Keratinocyte (primary cell): Measurements from ENCODE around the gene VAT1L. TPM values are rescaled to one million over a fixed set of nuclear protein-coding genes. Genes with fewer than 3 reads are reported as not detected.

Experiments
- DNase-seq: peaks from one replicate; pipeline ENCODE4 v3.0.0-alpha.2; 2011; ENCODE audit warnings: low read depth, missing footprints, low spot score
- FAIRE-seq: peaks from 2 replicates; lab custom pipeline; 2011; peaks lifted over from hg19 to GRCh38; lab: Jason Lieb, UNC
- H2AFZ ChIP-seq: 2 replicates; pipeline ENCODE4 v1.6.0; 2012; ENCODE audit warnings: low read length, control low read depth, inconsistent platforms; ENCODE audit not compliant: control insufficient read depth
- H3K27ac ChIP-seq: 2 replicates; pipeline ENCODE4 v1.5.1; 2011; ENCODE audit warnings: low read length; ENCODE audit not compliant: control insufficient read depth, insufficient read depth
- H3K27me3 ChIP-seq: 3 replicates; pipeline ENCODE4 v1.6.0; 2011; ENCODE audit warnings: low read length; ENCODE audit not compliant: control insufficient read depth, insufficient read depth; ENCODE audit errors: extremely low read depth
- H3K36me3 ChIP-seq, 2 experiments: 2 replicates in 1 of 2; 3 replicates in 1 of 2; pipeline ENCODE4 v1.5.1; 2011; ENCODE audit warnings: low read length in 2 of 2, mild to moderate bottlenecking in 1 of 2; ENCODE audit not compliant: control insufficient read depth in 2 of 2, insufficient read depth in 2 of 2; ENCODE audit errors: extremely low read depth in 1 of 2
- H3K4me1 ChIP-seq: 3 replicates; pipeline ENCODE4 v1.5.1; 2011; ENCODE audit warnings: low read length; ENCODE audit not compliant: control insufficient read depth, insufficient read depth; ENCODE audit errors: extremely low read depth
- H3K4me2 ChIP-seq: 3 replicates; pipeline ENCODE4 v1.6.0; 2011; ENCODE audit warnings: low read depth, low read length; ENCODE audit not compliant: control insufficient read depth, insufficient read depth; ENCODE audit errors: extremely low read depth
- H3K4me3 ChIP-seq, 3 experiments: fragments of 200-600 bp in 1 of 3; sonication (generic) in 1 of 3; 2 replicates in 2 of 3; 3 replicates in 1 of 3; pipeline ENCODE4 v1.5.1; 2011 to 2016; ENCODE audit warnings: low read length in 3 of 3, mild to moderate bottlenecking in 3 of 3, control low read depth in 2 of 3, inconsistent platforms in 1 of 3, low read depth in 1 of 3, mixed read lengths in 1 of 3, mixed run types in 1 of 3, moderate library complexity in 1 of 3; ENCODE audit not compliant: control insufficient read depth in 2 of 3, insufficient read depth in 2 of 3; ENCODE audit errors: extremely low read depth in 1 of 3
- H3K79me2 ChIP-seq: 2 replicates; pipeline ENCODE4 v1.6.0; 2012; ENCODE audit warnings: low read length; ENCODE audit not compliant: control insufficient read depth, insufficient read depth
- H3K9ac ChIP-seq: 3 replicates; pipeline ENCODE4 v1.6.0; 2011; ENCODE audit warnings: low read length; ENCODE audit not compliant: control insufficient read depth, insufficient read depth; ENCODE audit errors: extremely low read depth
- H3K9me1 ChIP-seq: 3 replicates; pipeline ENCODE4 v1.6.0; 2011; ENCODE audit warnings: low read length; ENCODE audit not compliant: control insufficient read depth, insufficient read depth; ENCODE audit errors: extremely low read depth
- H3K9me3 ChIP-seq: 2 replicates; pipeline ENCODE4 v1.5.1; 2012; ENCODE audit warnings: low read depth, low read length; ENCODE audit not compliant: control insufficient read depth
- H4K20me1 ChIP-seq: 3 replicates; pipeline ENCODE4 v1.6.0; 2011; ENCODE audit warnings: low read length; ENCODE audit not compliant: control insufficient read depth, insufficient read depth; ENCODE audit errors: extremely low read depth
- CTCF ChIP-seq, 3 experiments: IDR thresholded peaks in 1 of 3; conservative IDR thresholded peaks in 1 of 3; optimal IDR thresholded peaks in 1 of 3; 2 replicates in 2 of 3; 3 replicates in 1 of 3; pipeline versions ENCODE3 to v1.5.1; 2011; ENCODE audit warnings: low read length in 3 of 3, mild to moderate bottlenecking in 3 of 3, moderate library complexity in 2 of 3, control low read depth in 1 of 3, inconsistent platforms in 1 of 3; ENCODE audit not compliant: insufficient read depth in 2 of 3; ENCODE audit errors: extremely low read depth in 1 of 3
- EZH2 ChIP-seq: IDR thresholded peaks from one replicate; pipeline ENCODE4 v1.6.1; 2012; ENCODE audit warnings: inconsistent platforms, mild to moderate bottlenecking, low read length, moderate library complexity
- dilution Hi-C: fragments of 300-500 bp; cut with MboI; formaldehyde crosslinking; loops from one replicate; pipeline ENCODE4 v1.7.0; 2020; ENCODE audit warnings: low sequenced_read_pairs; ENCODE audit not compliant: extremely low pct_ligation_motif_present
- polyA plus RNA-seq, 5 experiments: library from polyadenylated mRNA; depleted of rRNA in 3 of 5; stranded (reverse) in 3 of 5; stranded (forward) in 1 of 5; unstranded in 1 of 5; fragments of >200 nt; gene quantifications; 1 replicate in 1 of 5; 2 replicates in 3 of 5; 3 replicates in 1 of 5; pipeline versions ENCODE4 v1.2.1 to v1.2.3, GENCODE V29; 2011 to 2012; ENCODE audit warnings: missing spikeins in 2 of 5, low read depth in 1 of 5, low replicate concordance in 1 of 5

The VAT1L gene
- polyA plus RNA-seq, 1 donor (not counting 4 experiments of a cell fraction or from before 2014, with no cell fraction given), result not detected

GRCh38 chr16:77820340-77820739 lies 32.0 kb downstream of the VAT1L start:
- H2AFZ ChIP-seq, result no peak overlapping the region
- no peaks in the 10 kb centered on the region for H3K9me3 ChIP-seq
- H3K4me1 ChIP-seq, result no peaks in the 10 kb centered on the region
- H3K27me3 ChIP-seq, result no peaks in the 10 kb centered on the region
- no peak for TF ChIP-seq CTCF (optimal IDR thresholded peaks at IDR 0.05 in 1 of 3, IDR thresholded peaks at IDR 0.05 in 1 of 3, conservative IDR thresholded peaks at IDR 0.05 in 1 of 3; ENCODE audit: extremely low read depth in 1 of 3, insufficient read depth in 2 of 3, low read length in 3 of 3)
- TF ChIP-seq EZH2, result no peak
- no peak overlapping the region for H3K27ac ChIP-seq
- FAIRE-seq, result no peak
- H3K4me3 ChIP-seq, result no peak overlapping the region
- H3K79me2 ChIP-seq, result no peaks in the 10 kb centered on the region
- no peak overlapping the region for H3K4me2 ChIP-seq
- no peaks in the 10 kb centered on the region for H3K36me3 ChIP-seq
- H3K9ac ChIP-seq, result no peak overlapping the region
- H3K9me1 ChIP-seq, result no peaks in the 10 kb centered on the region
- dilution Hi-C loops, result no loop called here
- DNase-seq, result no peak
- no peaks in the 10 kb centered on the region for H4K20me1 ChIP-seq

- Histone ChIP-seq H3K4me1 (no peaks in the 10 kb centered on the region), H3K9me1 (no peaks in the 10 kb centered on the region), H3K9me3 (no peaks in the 10 kb centered on the region), H3K36me3 (no peaks in the 10 kb centered on the region), H3K27me3 (no peaks in the 10 kb centered on the region), H3K4me3 (no peak overlapping the region), H3K79me2 (no peaks in the 10 kb centered on the region), H2AFZ (no peak overlapping the region), H3K9ac (no peak overlapping the region), H4K20me1 (no peaks in the 10 kb centered on the region), H3K4me2 (no peak overlapping the region), H3K27ac (no peak overlapping the region)
- dilution Hi-C loops, result no loop called here
- TF ChIP-seq CTCF (optimal IDR thresholded peaks at IDR 0.05 in 1 of 3, IDR thresholded peaks at IDR 0.05 in 1 of 3, conservative IDR thresholded peaks at IDR 0.05 in 1 of 3; ENCODE audit: extremely low read depth in 1 of 3, insufficient read depth in 2 of 3, low read length in 3 of 3) (no peak), EZH2 (no peak)
- DNase-seq, result no peak
- no peak for FAIRE-seq
Measured at GRCh38 chr16:77822661-77823060, 34.3 kb downstream of the VAT1L start.
